ENCODE measurements around the gene ESRRA. TPM values are rescaled to one million over a fixed set of nuclear protein-coding genes. Genes with fewer than 3 reads are reported as not detected.
A peak's percentile ranks its signal among the peaks of the same experiment; 100 is the strongest.

The ESRRA gene
- total and polyA plus RNA-seq, 9 of the 15 experiments (the other 6 are each of a cell fraction or from before 2014, with no cell fraction given) = 0.27 to 89.7 (median 23.7) TPM

- peak; percentile 86; the same call in 1 of the 2 replicates for TF ChIP-seq MGA (IDR thresholded peaks at IDR 0.05)
- TF ChIP-seq RERE (CRISPR knock-in tag; IDR thresholded peaks at IDR 0.05; ENCODE audit: borderline replicate concordance) = no peak
- TF ChIP-seq SMARCE1 (IDR thresholded peaks at IDR 0.05) = no peak
- TF ChIP-seq ESRRB (CRISPR knock-in tag; IDR thresholded peaks at IDR 0.05; ENCODE audit: borderline replicate concordance) = no peak
- TF ChIP-seq TCF7L2 (IDR thresholded peaks at IDR 0.05; ENCODE audit: low read depth, low read length) = no peak
- TF ChIP-seq STAG1 (CRISPR knock-in tag; IDR thresholded peaks at IDR 0.05; ENCODE audit: borderline replicate concordance) = no peak
- no peak for TF ChIP-seq THRA (IDR thresholded peaks at IDR 0.05)
These were observed 36.8 kb downstream of the ESRRA start (continued) for GRCh38 chr11:64341851-64342791.
